HepG2 (cell line): ENCODE results near the gene GARS1. TPM values are rescaled to one million over a fixed set of nuclear protein-coding genes. Genes with fewer than 3 reads are reported as not detected.
A peak's percentile ranks its signal among the peaks of the same experiment; 100 is the strongest.

Experiments
- CEBPG ChIP-seq: IDR thresholded peaks from 2 replicates; pipeline ENCODE4 v1.6.1; 2016
- ELF3 ChIP-seq: IDR thresholded peaks from 2 replicates; pipeline ENCODE4 v1.6.1; 2016; ENCODE audit warnings: missing genetic modification reagents, missing compliant biosample characterization
- FIP1L1 ChIP-seq: fragments of 200-400 bp; formaldehyde crosslinking; IDR thresholded peaks from 2 replicates; pipeline ENCODE4 v1.6.1; 2018; ENCODE audit warnings: low read depth, mild to moderate bottlenecking, low read length, moderate library complexity, borderline replicate concordance; ENCODE audit not compliant: insufficient read depth
- FOXC1 ChIP-seq: sonication (generic); formaldehyde crosslinking; IDR thresholded peaks from 2 replicates; pipeline ENCODE4 v1.8.0; 2022; ENCODE audit warnings: mild to moderate bottlenecking, missing genetic modification reagents, borderline replicate concordance
- FOXM1 ChIP-seq: sonication (generic); formaldehyde crosslinking; IDR thresholded peaks from 2 replicates; pipeline ENCODE4 v1.5.0; 2020; ENCODE audit warnings: missing genetic modification reagents
- KDM1A ChIP-seq: IDR thresholded peaks from 2 replicates; pipeline ENCODE4 v1.6.1; 2016; ENCODE audit warnings: missing compliant biosample characterization
- NR2F2 ChIP-seq: IDR thresholded peaks from 2 replicates; pipeline ENCODE4 v1.6.1; 2012; ENCODE audit warnings: low read depth, inconsistent platforms, borderline replicate concordance
- PRPF4 ChIP-seq: fragments of 200-400 bp; formaldehyde crosslinking; IDR thresholded peaks from 2 replicates; pipeline ENCODE4 v1.6.1; 2016; ENCODE audit warnings: low read length, low read depth; ENCODE audit not compliant: poor library complexity, severe bottlenecking
- RFXANK ChIP-seq: IDR thresholded peaks from 2 replicates; pipeline ENCODE4 v1.6.1; 2016
- SIN3A ChIP-seq: IDR thresholded peaks from 2 replicates; pipeline ENCODE4 v1.6.1; 2011; ENCODE audit warnings: low read depth, mild to moderate bottlenecking, control low read depth, low read length, borderline replicate concordance
- SMYD3 ChIP-seq: sonication (generic); formaldehyde crosslinking; IDR thresholded peaks from 2 replicates; pipeline ENCODE4 v1.8.1; 2023; ENCODE audit warnings: mild to moderate bottlenecking, missing genetic modification reagents
- YY1 ChIP-seq: IDR thresholded peaks from 2 replicates; pipeline ENCODE4 v1.6.1; 2011; ENCODE audit warnings: low read length, low read depth, moderate library complexity, mild to moderate bottlenecking; ENCODE audit not compliant: insufficient read depth, insufficient replicate concordance
- ZNF138 ChIP-seq: sonication (generic); formaldehyde crosslinking; IDR thresholded peaks from 2 replicates; pipeline ENCODE4 v1.5.0; 2020; ENCODE audit warnings: mild to moderate bottlenecking, low read depth, missing genetic modification reagents
- ZNF143 ChIP-seq: sonication (generic); formaldehyde crosslinking; IDR thresholded peaks from 2 replicates; pipeline ENCODE4 v1.4.0; 2020; ENCODE audit warnings: missing genetic modification reagents
- ZNF577 ChIP-seq: sonication (generic); formaldehyde crosslinking; IDR thresholded peaks from 2 replicates; pipeline ENCODE4 v1.4.0; 2020; ENCODE audit warnings: mild to moderate bottlenecking, low read depth, missing genetic modification reagents, borderline replicate concordance
- ZNF607 ChIP-seq: sonication (generic); formaldehyde crosslinking; IDR thresholded peaks from 2 replicates; pipeline ENCODE4 v1.5.1; 2020; ENCODE audit warnings: missing genetic modification reagents, mild to moderate bottlenecking, borderline replicate concordance
- ZNF749 ChIP-seq: sonication (generic); formaldehyde crosslinking; IDR thresholded peaks from 2 replicates; pipeline ENCODE4 v1.8.0; 2022; ENCODE audit warnings: mild to moderate bottlenecking, missing genetic modification reagents, moderate library complexity, borderline replicate concordance
- ZNF768 ChIP-seq: sonication (generic); formaldehyde crosslinking; IDR thresholded peaks from 2 replicates; pipeline ENCODE4 v1.4.0; 2020; ENCODE audit warnings: missing genetic modification reagents
- ZNF883 ChIP-seq: sonication (generic); formaldehyde crosslinking; IDR thresholded peaks from 2 replicates; pipeline ENCODE4 v1.5.1; 2020; ENCODE audit warnings: mild to moderate bottlenecking, missing genetic modification reagents; ENCODE audit errors: not compliant biosample characterization
- polyA plus RNA-seq, 8 experiments: library from polyadenylated mRNA; depleted of rRNA in 3 of 8; stranded (reverse) in 7 of 8; unstranded in 1 of 8; fragments of >200 nt; fragmentation: Illumina TruSeq in 4 of 8; extraction: Trizol in 4 of 8; gene quantifications; 2 replicates each; pipeline versions ENCODE4 v1.2.1 to v1.2.3, GENCODE V29; 2011 to 2016; ENCODE audit warnings: low read depth in 4 of 8, missing spikeins in 1 of 8, mixed read lengths in 1 of 8; ENCODE audit not compliant: insufficient read depth in 1 of 8
- total RNA-seq, 5 experiments: library from RNA; depleted of rRNA; stranded (reverse); fragments of >200 nt; fragmentation: Illumina TruSeq; extraction: Trizol; gene quantifications; 2 replicates each; pipeline ENCODE4 v1.2.3, GENCODE V29; 2016; ENCODE audit warnings: low read depth in 1 of 5
- TF ChIP-seq, protein P1 (sequence below): sonication (generic); formaldehyde crosslinking; IDR thresholded peaks from 2 replicates; pipeline ENCODE4 v1.4.0; 2020; ENCODE audit warnings: low read depth, mild to moderate bottlenecking, missing genetic modification reagents
- TF ChIP-seq, protein P2 (sequence below): sonication (generic); formaldehyde crosslinking; IDR thresholded peaks from 2 replicates; pipeline ENCODE4 v1.5.0; 2020; ENCODE audit warnings: missing genetic modification reagents
- TF ChIP-seq, protein P3 (sequence below): sonication (generic); formaldehyde crosslinking; IDR thresholded peaks from 2 replicates; pipeline ENCODE4 v1.4.0; 2020; ENCODE audit warnings: missing genetic modification reagents, borderline replicate concordance
- TF ChIP-seq, protein P4 (sequence below): sonication (generic); formaldehyde crosslinking; IDR thresholded peaks from 2 replicates; pipeline ENCODE4 v1.5.0; 2020; ENCODE audit warnings: mild to moderate bottlenecking, low read depth, missing genetic modification reagents, borderline replicate concordance
- TF ChIP-seq, protein P5 (sequence below): fragments of 450-650 bp; IDR thresholded peaks from 2 replicates; pipeline ENCODE4 v1.6.1; 2016

GARS1 gene
- total and polyA plus RNA-seq, 2 of the 13 experiments (the other 11 are each of a cell fraction or from before 2014, with no cell fraction given), result 140 to 460 TPM

DNA sequence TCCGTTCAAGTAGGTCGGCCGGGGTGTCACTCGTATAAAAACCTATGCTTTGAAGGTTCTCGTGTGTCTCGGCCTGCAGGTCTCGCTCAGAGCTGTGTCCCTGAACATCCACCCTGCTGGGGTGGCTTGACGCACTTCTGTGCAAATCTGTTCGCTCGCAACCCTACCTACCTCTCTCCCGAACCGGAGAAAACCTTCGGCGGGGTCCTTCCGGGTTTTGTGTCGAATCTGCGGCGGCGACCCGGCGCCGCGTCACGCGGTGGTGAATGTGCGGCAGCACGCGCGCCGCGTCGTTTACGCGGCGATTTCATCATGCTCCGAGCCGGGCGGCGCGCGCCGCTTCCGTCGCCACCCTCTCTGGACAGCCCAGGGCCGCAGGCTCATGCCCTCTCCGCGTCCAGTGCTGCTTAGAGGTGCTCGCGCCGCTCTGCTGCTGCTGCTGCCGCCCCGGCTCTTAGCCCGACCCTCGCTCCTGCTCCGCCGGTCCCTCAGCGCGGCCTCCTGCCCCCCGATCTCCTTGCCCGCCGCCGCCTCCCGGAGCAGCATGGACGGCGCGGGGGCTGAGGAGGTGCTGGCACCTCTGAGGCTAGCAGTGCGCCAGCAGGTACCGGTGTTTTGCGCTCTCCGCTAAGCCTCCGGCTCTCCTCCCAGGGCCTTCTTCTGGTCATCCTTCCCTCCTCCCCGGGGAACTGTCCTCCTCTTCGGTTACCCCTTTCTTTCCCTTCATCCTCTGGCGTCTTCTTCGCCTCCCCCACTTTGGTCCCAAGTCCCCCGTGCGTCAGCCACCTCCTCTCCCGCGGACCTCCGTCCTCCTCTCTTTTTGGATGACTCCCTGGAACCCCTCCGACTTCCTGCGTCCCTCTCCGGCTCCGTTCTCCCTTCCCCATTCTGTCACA lies at the start of gene GARS1 (continued):
- TF ChIP-seq SIN3A (peak; percentile 97), ZNF577 (CRISPR knock-in tag) (no peak), KDM1A (no peak), ZNF138 (CRISPR knock-in tag) (no peak), NR2F2 (peak; percentile 48; the same call in 1 of the 2 replicates), SMYD3 (CRISPR knock-in tag) (no peak), RFXANK (peak; percentile 51; the same call in 1 of the 2 replicates), ZNF749 (CRISPR knock-in tag) (peak; percentile 86; the same call in 1 of the 2 replicates), ZNF143 (CRISPR knock-in tag) (peak; percentile 53), ELF3 (CRISPR knock-in tag) (peak; percentile 98), YY1 (peak; percentile 80), FOXM1 (no peak), ZNF768 (peak; percentile 84), FOXC1 (CRISPR knock-in tag) (peak; percentile 94), ZNF883 (CRISPR knock-in tag) (no peak), FIP1L1 (no peak), CEBPG (CRISPR knock-in tag) (peak; percentile 99), PRPF4 (no peak), ZNF607 (peak; percentile 95)
- TF ChIP-seq, protein P1, sequence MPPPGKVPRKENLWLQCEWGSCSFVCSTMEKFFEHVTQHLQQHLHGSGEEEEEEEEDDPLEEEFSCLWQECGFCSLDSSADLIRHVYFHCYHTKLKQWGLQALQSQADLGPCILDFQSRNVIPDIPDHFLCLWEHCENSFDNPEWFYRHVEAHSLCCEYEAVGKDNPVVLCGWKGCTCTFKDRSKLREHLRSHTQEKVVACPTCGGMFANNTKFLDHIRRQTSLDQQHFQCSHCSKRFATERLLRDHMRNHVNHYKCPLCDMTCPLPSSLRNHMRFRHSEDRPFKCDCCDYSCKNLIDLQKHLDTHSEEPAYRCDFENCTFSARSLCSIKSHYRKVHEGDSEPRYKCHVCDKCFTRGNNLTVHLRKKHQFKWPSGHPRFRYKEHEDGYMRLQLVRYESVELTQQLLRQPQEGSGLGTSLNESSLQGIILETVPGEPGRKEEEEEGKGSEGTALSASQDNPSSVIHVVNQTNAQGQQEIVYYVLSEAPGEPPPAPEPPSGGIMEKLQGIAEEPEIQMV (CRISPR knock-in tag), result peak; percentile 68; the same call in 1 of the 2 replicates
- TF ChIP-seq, protein P2, sequence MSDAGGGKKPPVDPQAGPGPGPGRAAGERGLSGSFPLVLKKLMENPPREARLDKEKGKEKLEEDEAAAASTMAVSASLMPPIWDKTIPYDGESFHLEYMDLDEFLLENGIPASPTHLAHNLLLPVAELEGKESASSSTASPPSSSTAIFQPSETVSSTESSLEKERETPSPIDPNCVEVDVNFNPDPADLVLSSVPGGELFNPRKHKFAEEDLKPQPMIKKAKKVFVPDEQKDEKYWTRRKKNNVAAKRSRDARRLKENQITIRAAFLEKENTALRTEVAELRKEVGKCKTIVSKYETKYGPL, result peak; percentile 81
- TF ChIP-seq, protein P3, sequence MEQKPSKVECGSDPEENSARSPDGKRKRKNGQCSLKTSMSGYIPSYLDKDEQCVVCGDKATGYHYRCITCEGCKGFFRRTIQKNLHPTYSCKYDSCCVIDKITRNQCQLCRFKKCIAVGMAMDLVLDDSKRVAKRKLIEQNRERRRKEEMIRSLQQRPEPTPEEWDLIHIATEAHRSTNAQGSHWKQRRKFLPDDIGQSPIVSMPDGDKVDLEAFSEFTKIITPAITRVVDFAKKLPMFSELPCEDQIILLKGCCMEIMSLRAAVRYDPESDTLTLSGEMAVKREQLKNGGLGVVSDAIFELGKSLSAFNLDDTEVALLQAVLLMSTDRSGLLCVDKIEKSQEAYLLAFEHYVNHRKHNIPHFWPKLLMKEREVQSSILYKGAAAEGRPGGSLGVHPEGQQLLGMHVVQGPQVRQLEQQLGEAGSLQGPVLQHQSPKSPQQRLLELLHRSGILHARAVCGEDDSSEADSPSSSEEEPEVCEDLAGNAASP (CRISPR knock-in tag), result peak; percentile 79
- TF ChIP-seq, protein P4, sequence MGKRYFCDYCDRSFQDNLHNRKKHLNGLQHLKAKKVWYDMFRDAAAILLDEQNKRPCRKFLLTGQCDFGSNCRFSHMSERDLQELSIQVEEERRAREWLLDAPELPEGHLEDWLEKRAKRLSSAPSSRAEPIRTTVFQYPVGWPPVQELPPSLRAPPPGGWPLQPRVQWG (CRISPR knock-in tag), result no peak
- TF ChIP-seq, protein P5, sequence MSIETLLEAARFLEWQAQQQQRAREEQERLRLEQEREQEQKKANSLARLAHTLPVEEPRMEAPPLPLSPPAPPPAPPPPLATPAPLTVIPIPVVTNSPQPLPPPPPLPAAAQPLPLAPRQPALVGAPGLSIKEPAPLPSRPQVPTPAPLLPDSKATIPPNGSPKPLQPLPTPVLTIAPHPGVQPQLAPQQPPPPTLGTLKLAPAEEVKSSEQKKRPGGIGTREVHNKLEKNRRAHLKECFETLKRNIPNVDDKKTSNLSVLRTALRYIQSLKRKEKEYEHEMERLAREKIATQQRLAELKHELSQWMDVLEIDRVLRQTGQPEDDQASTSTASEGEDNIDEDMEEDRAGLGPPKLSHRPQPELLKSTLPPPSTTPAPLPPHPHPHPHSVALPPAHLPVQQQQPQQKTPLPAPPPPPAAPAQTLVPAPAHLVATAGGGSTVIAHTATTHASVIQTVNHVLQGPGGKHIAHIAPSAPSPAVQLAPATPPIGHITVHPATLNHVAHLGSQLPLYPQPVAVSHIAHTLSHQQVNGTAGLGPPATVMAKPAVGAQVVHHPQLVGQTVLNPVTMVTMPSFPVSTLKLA, result 0 out of 2 replicates have a peak, but pooled peaks have one; percentile 54
